NCI-H526 (cell line): ENCODE results near the gene SLC29A3.
"Not testable (repeated sequence)": the region's sequence is repeated elsewhere in the genome, so short reads cannot be mapped to it uniquely, and the experiment has no call there.

Experiments used
- DNase-seq, 2 experiments: peaks; one replicate each; lab custom pipeline; 2025; lab: John Stamatoyannopoulos, UW

Gene SLC29A3

GRCh38 chr10:71346731-71347130 lies 27.7 kb downstream of the SLC29A3 start:
- DNase-seq = no peak

DNA sequence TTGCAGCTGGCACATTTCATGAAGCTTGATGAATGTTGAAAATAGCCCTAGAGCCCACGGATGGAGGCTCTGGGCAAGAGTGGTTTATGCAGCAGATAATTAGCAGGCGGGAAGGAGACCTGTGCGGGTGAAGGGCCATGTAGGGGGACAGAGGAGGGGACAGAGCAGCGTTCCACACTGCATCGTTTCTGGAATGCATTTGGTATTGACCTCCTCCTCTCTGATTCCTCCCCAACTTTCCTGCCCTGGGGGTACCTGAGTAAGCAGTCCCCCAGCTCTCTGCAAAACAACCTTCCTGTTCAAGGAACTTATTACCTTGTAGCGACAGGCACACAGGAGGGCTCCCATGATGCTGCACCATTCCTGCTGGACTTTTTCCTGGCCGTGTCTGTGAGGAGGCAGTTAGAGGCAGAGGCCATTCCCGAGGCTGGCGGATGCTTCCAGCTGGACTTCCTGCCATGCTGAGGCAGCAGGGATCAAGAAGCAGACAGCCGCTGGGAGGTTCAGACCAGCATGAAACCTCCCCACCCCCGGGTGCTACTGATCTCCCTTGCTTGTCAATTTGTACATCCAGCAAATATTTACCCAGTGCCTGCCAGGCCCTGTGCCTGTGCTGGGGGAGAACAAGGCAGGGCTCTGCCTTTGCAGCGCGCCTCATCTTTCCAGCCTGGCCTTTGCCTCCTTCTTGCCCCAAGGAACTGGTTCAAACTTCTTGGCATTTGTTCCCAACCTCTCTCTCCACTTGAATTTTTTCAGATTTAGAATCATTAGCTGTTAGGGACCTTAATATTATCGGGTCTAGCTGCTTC lies 28.7 kb downstream of the SLC29A3 start:
- no peak for DNase-seq

DNA sequence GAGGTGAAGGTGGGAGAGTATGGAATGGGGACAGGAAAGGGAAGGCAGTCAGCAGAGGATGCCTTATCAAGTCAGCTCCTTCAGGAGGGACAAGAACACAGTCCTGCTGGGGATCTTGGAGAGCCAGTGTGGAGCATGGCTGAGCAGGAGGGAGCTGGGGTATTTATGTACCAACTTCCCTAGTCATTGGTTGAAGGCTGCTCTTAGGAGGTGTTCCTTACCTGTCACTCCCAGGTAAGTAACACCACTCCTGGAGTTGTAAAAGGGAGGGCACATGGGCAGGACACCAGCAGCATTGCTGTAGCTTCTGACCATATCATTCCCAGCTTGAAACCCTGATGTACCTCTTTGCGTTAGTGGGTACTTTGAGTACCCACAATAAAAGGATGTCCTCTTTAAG lies 29.8 kb downstream of the SLC29A3 start:
- no peak for DNase-seq

- no peak for DNase-seq
Measured at GRCh38 chr10:71349406-71349805, 30.3 kb downstream of the SLC29A3 start.

DNA sequence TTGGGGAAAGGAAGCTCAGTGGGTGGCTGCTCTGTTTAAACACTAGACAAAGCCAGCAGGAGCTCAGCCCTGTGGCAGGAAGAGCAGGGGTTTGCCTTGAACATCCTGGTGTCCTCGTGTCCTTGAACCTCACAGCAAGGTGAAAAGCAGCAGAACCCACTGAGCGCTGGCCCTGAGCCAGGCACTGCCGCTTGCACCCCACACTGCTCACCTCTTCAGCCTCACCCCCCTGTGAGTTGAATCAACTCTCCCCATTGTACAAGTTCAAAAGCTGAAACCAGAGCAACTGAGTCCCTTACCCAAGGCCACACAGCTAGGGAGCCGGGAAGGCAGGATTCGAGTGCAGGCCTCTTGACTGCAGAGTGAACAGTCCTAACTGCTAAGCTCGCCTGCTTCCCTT lies 32.0 kb downstream of the SLC29A3 start:
- DNase-seq = no peak

DNA sequence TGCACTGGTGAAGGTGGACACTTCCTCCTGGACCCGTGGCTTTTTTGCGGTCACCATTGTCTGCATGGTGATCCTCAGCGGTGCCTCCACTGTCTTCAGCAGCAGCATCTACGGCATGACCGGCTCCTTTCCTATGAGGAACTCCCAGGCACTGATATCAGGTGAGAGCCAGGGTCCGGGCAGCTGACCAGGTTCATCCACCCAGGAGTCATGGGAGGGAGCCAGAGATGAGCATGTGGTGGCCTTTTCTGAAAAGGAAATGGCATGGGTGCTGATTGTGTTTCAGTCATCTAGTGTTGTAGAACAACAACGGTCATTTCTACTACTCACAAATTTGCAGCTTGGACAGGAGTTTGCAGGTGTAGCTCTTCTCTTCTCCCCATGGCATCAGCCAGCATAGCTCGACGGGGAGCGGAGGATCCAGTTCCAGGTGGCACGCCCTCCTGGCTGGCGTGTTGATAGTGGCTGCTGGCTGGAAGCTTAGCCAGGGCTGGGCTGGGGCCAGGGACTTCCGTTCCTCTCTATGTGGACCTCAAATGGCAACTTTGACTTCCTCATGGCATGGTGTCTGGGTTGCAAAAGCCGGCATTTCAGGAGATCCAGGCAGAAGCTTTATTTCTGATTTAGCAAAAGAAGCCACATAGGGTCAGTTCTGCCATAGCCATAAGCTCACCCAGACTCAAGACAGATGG lies 32.7 kb downstream of the SLC29A3 start:
- DNase-seq = no peak

GRCh38 chr10:71353639-71354038 lies 34.6 kb downstream of the SLC29A3 start:
- DNase-seq = peak; percentile 69 to 86

- no peak for DNase-seq
Measured at GRCh38 chr10:71354776-71355175, 35.7 kb downstream of the SLC29A3 start.

- DNase-seq = no peak
Measured at GRCh38 chr10:71355886-71356285, 36.8 kb downstream of the SLC29A3 start.

- no peak for DNase-seq
Measured at GRCh38 chr10:71357792-71358265, 38.8 kb downstream of the SLC29A3 start.

GRCh38 chr10:71358277-71358676 lies 39.2 kb downstream of the SLC29A3 start:
- DNase-seq = no peak

DNA sequence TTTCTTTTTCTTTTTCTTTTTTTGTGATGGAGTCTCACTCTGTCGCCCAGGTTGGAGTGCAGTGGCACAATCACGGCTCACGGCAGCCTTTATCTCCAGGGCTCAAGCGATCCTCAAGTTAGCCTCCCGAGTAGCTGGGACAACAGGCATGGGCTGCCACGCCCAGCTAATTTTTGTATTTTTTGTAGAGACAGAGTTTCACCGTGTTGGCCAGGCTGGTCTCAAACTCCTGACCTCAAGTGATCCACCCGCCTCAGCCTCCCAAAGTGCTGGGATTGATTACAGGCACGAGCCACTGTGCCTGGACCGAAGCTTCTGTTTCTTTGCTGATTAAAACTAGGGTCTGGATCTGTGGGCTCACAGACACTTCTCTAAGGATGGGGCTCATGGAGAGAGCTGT lies 39.8 kb downstream of the SLC29A3 start:
- DNase-seq = not testable (repeated sequence)

DNA sequence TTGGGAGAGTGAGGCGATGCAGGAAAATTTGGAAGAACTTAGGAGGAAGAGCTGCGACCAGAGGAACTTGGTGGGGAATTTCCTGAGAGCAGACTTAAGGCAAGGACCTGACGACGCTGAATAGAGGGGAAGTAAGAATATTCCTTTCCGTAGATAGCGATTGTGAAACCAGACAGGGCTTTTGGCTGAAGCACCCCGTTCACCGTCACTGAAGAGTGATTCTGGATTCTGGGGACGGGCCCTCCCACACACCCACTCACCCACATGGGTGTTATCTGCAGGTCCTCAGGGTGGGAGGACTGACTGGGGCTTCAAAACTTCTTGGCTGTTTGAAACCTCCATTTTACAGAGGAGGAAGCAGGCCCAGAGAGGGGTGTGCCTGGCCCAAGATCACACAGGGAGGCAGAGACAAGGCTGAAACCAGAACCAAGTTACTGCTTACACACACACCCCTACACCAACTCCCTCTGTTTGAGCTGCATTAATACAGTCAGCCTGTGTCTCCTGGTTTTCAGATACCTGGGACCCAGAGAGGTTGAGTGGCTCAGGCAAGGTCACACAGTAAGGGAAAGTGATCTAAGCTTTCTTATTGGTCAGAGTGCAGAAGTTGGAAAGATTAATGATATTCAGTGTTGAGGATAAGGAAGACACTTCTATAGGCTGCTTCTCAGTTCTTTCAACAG lies 40.4 kb downstream of the SLC29A3 start:
- no peak for DNase-seq

DNA sequence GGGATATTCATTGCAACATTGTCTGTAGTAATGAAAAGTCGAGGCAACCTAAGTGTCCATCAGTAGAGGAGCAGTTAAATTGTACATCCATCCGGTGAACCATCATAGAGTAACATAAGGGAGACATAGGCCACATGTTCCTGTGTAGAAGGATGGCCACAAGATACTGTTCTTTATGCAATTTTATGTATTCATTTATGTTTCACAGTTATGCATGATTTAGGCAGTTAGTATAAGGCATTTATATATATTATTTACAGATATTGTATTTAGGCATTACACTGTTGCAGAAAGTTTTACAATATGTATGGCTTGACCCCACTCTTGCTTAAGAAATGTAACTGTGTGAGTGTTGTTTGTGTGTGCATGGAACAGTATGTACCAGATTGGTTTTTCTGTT lies 41.7 kb downstream of the SLC29A3 start:
- DNase-seq = no peak

DNA sequence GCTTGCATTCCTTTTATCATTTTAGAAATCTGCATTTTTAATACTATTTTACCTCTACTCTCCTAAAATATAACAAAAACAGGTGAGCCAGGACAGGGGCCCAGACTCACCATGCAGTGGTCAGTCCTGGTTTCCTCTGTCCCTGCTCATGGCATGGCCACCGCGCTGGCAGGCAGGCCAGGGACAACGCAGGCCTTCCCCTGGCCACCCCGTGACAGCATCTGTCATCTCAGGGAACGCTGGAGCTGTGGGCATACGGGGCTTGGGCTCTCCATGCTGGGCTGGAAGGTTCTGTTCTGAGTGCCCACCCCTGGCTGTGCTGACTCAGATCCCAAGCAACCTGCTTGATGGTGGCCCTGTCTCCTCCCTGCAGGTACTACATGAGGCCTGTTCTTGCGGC lies 42.5 kb downstream of the SLC29A3 start:
- DNase-seq = no peak

DNA sequence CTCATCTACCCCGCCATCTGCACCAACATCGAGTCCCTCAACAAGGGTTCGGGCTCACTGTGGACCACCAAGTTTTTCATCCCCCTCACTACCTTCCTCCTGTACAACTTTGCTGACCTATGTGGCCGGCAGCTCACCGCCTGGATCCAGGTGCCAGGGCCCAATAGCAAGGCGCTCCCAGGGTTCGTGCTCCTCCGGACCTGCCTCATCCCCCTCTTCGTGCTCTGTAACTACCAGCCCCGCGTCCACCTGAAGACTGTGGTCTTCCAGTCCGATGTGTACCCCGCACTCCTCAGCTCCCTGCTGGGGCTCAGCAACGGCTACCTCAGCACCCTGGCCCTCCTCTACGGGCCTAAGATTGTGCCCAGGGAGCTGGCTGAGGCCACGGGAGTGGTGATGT lies 43.1 kb downstream of the SLC29A3 start:
- no peak for DNase-seq

- no peak for DNase-seq
Measured at GRCh38 chr10:71363936-71364335, 44.9 kb downstream of the SLC29A3 start.

DNA sequence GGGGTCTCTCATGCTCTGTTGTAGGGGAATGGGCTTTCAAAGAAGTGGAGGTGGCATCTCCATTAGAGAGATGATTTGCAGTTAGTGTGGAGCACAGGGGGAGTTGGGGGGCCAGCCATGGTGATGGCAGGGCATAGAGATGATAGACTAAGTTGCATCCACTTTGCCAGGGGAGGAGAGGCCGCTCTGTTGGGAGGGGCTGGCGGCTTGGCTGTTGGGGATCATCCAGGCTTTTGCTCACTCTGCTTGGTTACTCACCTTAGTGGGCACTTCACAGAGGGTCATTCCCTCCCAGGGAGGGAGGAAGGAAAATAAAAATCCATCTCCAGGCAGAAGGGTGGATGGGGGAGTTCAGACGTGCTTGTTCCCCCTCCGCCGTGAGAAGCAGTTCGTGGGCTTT lies 46.3 kb downstream of the SLC29A3 start:
- no peak for DNase-seq

GRCh38 chr10:71366690-71367089 lies 47.6 kb downstream of the SLC29A3 start:
- DNase-seq = no peak

DNA sequence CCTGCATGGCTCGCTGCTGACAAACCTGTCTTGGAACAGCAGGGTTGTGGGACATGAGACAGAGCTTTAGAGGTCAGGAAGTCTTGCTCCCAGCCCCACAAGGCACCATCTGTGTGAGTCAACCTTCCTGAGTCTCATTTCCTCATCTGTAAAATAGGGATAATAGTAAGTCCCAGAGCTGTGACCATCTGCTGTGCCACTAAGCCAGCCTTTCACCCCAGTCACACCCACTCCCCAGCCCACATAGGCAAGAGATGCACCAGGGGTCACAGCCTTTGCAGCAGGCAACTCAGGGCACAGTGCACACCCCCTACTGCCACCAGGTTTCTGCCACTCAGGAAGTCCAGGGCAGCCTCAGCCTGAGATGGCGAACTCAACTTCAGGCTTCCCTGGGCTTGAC lies 48.2 kb downstream of the SLC29A3 start:
- DNase-seq = no peak

GRCh38 chr10:71368176-71368575 lies 49.1 kb downstream of the SLC29A3 start:
- no peak for DNase-seq

DNA sequence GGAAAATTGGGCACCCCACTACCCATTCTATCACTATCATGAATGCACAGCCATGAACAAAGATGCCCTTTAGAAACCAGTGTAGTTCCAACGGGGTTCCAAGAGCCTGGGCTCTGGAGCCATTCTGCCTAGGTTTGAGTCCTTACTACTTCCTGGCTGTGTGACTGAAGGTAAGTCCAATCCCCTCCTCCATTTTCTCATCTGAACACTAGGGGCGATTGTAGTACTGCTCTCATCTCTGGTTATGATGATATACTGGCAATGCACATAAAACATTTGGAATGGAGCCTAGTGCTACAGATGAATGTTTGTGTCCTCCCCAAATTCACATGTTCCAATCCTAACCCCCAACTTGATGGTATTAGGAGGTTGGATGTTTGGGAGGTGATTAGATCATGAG lies 49.6 kb downstream of the SLC29A3 start:
- DNase-seq = no peak

DNA sequence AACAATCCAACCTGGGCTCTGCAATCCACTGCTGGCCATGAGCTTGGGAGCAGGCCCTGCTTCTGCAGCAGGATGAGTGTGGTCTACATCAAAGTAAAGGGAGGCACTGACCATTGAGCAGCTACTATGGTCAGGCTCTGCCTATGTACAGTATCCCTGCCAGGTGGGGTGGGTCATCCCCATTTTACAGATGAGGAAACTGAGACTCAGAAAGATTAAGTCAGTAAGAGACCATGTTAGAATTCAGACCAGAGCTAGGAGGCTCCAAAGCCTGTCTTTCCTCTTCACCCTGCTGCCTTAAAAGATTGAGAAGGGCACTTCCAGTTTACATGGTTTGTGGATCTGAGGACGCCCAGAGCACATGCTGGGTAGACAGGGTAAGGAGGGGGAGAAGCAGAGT lies 50.5 kb downstream of the SLC29A3 start:
- no peak for DNase-seq
